Fibroblast of skin of back (primary cell): ENCODE results near the gene KCNMA1.
"Not testable (repeated sequence)": the region's sequence is repeated elsewhere in the genome, so short reads cannot be mapped to it uniquely, and the experiment has no call there.

Experiments used
- DNase-seq: peaks from one replicate; pipeline ENCODE4 v3.0.0-alpha.2; 2013

KCNMA1 gene

DNA sequence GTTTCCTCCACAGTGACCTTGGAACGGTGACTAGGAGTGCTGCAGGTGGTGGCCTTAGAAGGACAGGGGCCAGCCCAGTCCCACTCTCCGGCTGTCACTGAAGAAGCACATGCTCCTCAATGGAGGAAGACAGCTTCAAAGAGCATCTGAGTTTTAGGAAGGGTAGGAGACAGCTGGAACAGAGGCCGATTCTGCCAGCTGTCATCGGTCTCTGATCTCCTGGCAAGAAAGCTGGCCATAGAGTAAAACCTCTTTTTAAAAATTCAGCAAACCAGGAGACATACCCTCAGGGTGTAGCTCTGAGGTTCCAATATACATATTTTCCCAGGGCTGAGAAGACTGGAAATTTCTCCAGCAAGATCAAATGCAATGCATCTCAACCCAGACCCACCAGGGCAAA is 55.9 kb downstream of the KCNMA1 start:
- no peak for DNase-seq

GRCh38 chr10:77580482-77580881 is 57.1 kb downstream of the KCNMA1 start:
- DNase-seq = no peak

DNA sequence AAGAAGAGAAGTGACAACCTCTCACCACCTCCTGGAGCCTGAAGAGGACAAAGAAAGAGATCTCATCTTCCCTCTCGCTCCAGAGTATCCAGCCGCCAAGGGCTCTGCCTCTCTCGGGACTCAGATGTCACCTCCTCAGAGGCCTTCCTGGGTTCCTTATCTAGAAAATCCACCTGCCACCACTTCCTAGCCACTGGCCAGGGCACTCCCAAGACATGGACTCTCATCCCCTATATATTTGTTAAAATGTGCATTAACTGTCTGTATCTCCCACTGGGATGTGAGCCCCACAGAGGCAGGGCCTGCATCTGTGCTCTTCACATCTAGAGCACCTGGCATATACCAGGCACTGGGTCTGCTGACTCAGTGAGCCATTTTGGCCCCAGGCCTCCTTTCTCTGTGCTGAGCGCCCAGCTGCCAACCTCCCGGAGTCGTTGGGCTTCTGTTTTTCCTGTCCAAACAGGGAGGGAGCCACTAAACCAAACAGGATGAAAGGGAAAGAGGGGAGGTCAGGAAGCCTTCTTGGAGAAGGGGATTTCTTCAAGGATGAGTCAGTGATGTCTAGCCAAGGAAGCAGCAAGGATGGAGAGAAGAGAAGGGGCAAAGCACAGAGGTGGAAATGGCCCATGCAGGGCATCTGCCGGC is 58.9 kb downstream of the KCNMA1 start:
- DNase-seq = peak; percentile 71

DNA sequence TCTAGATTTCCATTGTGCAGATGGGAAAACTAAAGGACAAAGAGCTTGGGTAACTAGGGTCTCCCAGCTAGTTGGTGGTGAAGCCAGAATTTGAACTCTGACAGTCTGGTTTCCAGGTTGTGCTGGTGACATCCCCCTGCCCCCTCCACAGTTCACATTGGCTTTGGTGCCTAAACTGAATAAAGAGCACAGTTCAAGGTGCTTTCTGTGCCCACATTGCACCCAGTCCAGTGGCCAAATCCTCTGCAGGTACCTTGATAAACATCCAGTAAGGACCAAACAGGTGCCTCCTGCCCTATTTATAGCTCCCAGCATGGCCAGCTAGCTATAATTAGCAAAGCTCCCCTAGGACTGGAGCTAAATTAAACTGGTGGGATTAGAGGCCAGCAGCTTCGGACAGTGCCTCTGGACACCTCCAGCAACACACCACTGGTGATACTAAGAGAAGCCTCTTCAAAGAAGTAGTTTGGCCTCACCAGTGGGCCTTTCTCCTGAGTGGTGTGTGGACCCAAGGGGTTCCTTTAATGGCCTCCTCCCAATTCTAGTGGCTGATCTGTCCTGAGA is 59.9 kb downstream of the KCNMA1 start:
- no peak for DNase-seq

- DNase-seq = no peak
Measured at GRCh38 chr10:77576444-77577032, 61.1 kb downstream of the KCNMA1 start.

GRCh38 chr10:77576007-77576367 is 61.6 kb downstream of the KCNMA1 start:
- DNase-seq = no peak

DNA sequence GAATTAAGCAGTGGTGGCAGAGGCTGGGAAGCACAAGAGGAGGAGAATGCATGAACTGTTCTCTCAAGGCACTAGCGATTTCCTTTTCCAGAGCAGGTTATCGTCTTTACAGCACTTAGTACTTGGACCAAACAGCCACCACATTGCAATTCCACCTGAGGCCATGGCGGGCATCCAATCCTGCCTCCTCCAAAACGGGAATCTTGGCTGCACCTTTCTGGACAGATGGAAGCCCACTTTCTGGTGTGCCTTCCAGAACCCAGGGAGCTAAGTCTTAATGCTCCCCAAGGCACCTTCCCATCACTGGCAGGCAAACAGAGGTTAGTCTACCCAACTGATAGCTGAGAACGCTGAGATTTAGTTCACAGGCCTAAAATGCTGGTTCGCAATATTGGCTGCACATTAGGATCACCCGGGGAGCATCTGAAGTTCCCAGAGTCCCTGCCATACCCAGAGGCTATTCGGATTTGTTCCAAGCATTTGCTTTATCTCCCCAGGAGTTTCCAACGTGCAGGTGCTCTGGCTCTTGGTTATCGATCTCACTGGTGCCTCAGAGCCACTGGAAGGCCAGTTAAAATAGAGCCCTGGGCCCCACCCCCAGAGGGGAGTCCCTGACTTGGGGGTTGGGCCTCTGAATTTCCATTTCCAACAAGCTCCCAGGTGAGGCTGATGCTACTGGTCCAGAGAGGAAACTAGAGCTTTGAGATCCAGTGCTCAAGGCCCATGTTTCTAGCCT is 62.2 kb downstream of the KCNMA1 start:
- DNase-seq = no peak

DNA sequence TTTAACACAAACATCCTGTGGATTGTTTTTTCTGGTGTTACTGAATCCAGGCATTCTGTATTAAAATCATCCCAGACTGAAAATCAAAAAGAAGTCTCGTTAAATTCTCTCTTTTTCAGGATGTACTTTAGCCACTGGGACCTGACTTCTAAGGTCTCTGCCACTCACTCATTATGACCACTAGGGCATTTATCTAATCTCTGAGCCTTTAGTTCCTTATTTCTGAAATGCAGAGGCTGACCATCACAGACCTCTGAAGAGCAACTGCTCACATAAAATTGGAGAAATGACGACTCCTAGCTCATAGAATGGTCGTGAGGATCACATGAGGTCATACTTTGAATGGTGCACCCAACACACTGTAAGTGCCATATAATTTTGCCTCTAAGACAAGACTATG is 63.2 kb downstream of the KCNMA1 start:
- DNase-seq = no peak

GRCh38 chr10:77572520-77572919 is 65.1 kb downstream of the KCNMA1 start:
- DNase-seq = not testable (repeated sequence)

- DNase-seq = no peak
Measured at GRCh38 chr10:77571490-77571889, 66.1 kb downstream of the KCNMA1 start.

DNA sequence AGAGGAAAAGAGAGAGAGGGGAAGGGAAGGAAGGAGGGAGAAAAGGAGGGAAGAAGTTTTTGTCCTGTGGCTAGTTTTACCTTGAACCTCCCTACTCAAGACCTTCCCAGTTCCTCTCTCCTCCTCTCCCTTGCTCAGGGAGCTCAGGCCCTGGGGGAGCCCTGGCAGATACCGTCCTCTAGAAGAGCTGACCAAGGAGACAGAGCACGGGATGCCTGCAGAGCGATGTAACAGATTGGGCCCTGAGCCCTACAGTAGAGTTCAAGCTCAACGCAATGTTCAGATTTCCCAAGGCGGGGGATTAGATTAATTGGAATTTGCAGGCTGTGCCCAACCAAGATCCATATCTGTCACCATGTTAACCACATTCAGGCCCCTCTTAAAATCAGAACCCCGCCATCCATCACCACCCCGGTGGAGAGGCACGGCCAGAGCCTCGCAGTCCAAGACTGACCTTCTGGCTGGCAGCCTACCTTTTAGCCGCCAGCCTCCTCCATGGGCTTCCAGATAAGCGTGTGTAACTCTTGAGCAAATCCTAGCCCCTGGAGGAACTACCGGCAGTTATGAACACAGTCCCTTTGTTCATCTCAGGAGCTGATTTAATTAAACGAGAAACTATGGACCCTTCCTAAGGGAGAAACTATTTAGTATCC is 70.6 kb downstream of the KCNMA1 start:
- DNase-seq = peak; percentile 35

DNA sequence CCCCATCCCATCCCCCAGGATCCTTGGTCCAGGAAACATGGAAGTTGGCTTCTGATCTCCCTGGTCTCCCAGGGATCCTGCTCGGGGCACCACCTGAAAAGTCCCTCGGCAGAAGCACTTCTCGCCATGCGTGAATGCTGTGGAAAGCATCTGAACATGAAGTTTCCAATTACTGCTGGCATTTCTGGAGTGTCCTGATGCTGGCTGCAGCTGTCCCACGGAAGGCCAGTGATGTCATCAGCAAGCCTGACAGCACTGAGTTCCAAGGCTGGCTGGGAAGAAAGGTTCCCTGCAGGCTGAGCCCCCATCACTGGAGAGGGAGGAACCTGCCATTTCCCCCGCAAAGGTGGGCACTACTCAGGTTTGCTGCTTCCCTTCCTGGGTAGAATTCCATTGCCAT is 71.4 kb downstream of the KCNMA1 start:
- peak; percentile 33 for DNase-seq

GRCh38 chr10:77565590-77566023 is 72.0 kb downstream of the KCNMA1 start:
- DNase-seq = no peak

- DNase-seq = peak; percentile 88
Measured at GRCh38 chr10:77564731-77565589, 72.6 kb downstream of the KCNMA1 start.

DNA sequence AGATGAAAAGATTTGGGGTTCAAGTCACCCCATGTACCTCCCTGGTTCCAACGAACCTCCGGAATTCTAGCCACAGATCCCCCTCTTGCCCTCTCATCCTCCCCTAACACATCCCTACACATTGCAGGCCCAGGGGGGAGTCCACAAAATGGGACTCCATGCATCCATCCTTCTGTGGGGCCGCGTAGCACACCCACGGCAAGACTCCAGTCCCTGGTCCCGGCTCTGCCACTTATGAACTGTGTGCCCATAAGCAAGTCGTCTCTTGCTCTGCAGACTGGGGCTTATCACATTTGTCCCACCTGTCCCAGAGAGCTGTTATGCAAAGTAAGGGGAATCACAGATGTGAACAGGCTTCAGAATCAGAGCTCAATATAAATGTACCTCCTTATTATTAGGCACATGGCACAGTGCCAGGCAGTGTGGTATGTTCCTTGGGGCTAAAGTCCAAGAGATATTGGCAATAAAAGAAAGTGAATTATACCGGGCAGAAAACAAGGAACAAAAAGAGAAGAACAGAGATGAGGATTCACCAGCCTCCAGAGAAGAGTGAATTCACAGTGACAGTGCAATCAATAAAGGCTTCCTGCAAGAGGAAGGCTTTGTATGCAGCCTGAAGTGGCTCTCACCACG is 73.9 kb downstream of the KCNMA1 start:
- no peak for DNase-seq

- no peak for DNase-seq
Measured at GRCh38 chr10:77562742-77563141, 74.9 kb downstream of the KCNMA1 start.

GRCh38 chr10:77561991-77562390 is 75.6 kb downstream of the KCNMA1 start:
- no peak for DNase-seq

GRCh38 chr10:77560471-77560870 is 77.1 kb downstream of the KCNMA1 start:
- no peak for DNase-seq

- no peak for DNase-seq
Measured at GRCh38 chr10:77560052-77560451, 77.6 kb downstream of the KCNMA1 start.

GRCh38 chr10:77556990-77557601 is 80.5 kb downstream of the KCNMA1 start:
- DNase-seq = no peak

GRCh38 chr10:77555591-77556212 is 81.9 kb downstream of the KCNMA1 start:
- DNase-seq = peak; percentile 63
